ENCODE data around the gene HOXC4. TPM values are rescaled to one million over a fixed set of nuclear protein-coding genes. Genes with fewer than 3 reads are reported as not detected.

The HOXC4 gene
- total RNA-seq, 2 experiments from 2014 or later: not detected

GRCh38 chr12:54045401-54045800, 8.2 kb upstream of the HOXC4 start:
- H3K4me3 Mint-ChIP-seq: no peak overlapping the region
- POLR2A ChIA-PET: no interaction called here
- H3K27me3 Mint-ChIP-seq: peaks cover 67% of the 10 kb centered on the region
- ATAC-seq (no peak), DNase-seq (no peak)
- no peaks in the 10 kb centered on the region for H3K9me3 Mint-ChIP-seq (ENCODE audit: low read depth)
- intact Hi-C loops (cut with DNase I, micrococcal nuclease): loop anchor here in 1 of 2 experiments (5.0 kb wide), 1 partner anchor 38 kb away; the partner anchor contains the start of gene HOXC8
- peaks cover 10% of the 10 kb centered on the region for H3K4me1 Mint-ChIP-seq
- CTCF ChIA-PET: interaction anchor here (0.6 to 1.3 kb wide), 5 partner anchors 11 to 146 kb away, joined by 3 to 5 read pairs (median 4); no protein-coding TSS in a partner anchor
- H3K27ac Mint-ChIP-seq: no peak overlapping the region
- no peaks in the 10 kb centered on the region for H3K36me3 Mint-ChIP-seq (ENCODE audit: low read depth)

DNA sequence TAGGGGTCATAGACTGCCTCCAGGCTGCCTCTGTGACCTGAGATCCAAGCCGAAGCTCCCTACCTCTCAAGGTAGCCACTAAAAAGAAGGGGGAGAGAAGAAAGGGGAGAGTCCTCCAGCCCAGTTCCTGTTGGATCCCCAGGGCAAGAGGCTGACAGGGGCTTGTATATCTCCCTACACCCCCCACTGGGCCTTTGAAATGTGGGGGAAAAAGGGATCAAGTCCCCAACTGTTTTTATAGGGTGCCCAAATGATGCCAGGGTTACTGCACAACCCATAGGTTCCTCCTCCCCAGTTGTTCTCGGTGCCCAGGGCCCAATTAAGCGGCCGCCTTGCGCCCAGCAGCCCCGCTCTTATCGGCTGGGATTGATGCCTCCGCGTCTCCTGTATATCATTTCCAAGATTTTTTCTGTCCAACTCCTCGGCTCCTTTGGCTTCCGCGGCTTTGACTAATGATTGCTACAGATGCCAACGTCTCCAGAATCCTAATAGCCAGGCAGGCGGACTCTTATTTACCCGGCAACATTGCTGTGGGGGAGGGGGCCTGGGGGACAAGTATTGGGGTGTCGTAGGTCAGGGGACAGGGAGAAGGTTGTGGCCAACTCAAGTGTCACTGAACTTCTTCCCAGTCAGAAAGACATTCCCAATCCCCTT, 7.6 kb upstream of the HOXC4 start:
- H3K36me3 Mint-ChIP-seq (ENCODE audit: low read depth): no peaks in the 10 kb centered on the region
- peaks cover 11% of the 10 kb centered on the region for H3K4me1 Mint-ChIP-seq
- no peak overlapping the region for H3K4me3 Mint-ChIP-seq
- intact Hi-C loops (cut with DNase I, micrococcal nuclease): loop anchor here in 1 of 2 experiments (5.0 kb wide), 1 partner anchor 39 kb away; the partner anchor contains the start of gene HOXC8
- no peak for ATAC-seq
- CTCF ChIA-PET: interaction anchor here (0.6 to 0.9 kb wide), 4 partner anchors 14 to 143 kb away, joined by 3 to 5 read pairs (median 4); partner anchors contain the start of gene SMUG1
- POLR2A ChIA-PET: no interaction called here
- no peak overlapping the region for H3K27ac Mint-ChIP-seq
- no peaks in the 10 kb centered on the region for H3K9me3 Mint-ChIP-seq (ENCODE audit: low read depth)
- DNase-seq: no peak
- H3K27me3 Mint-ChIP-seq: peaks cover 69% of the 10 kb centered on the region

DNA sequence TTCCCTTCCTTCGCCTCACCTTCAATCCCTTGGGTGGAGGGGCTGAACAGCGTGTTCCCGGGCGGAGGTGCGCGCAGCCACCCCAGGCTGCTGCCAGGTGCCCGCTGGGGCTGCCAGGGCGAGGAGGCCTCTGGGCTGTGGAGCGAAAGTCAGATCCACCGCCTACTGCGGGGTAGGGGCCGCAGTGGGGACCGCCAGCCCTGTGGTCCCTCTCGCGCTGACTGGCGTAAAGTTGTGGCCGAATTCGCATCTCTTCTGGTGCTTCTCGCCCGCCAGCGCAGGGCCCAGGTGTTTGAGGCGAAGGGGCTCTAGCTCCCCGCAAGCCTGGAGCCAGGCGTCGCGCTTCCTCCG, 6.9 kb upstream of the HOXC4 start:
- intact Hi-C loops (cut with DNase I, micrococcal nuclease): loop anchor here in 1 of 2 experiments (5.0 kb wide), 1 partner anchor 39 kb away; the partner anchor contains the start of gene HOXC8
- peaks cover 12% of the 10 kb centered on the region for H3K4me1 Mint-ChIP-seq

GRCh38 chr12:54047160-54047963, 6.3 kb upstream of the HOXC4 start:
- no peak for DNase-seq
- Mint-ChIP-seq H3K4me3 (no peak overlapping the region), H3K36me3 (ENCODE audit: low read depth) (no peaks in the 10 kb centered on the region), H3K4me1 (peaks cover 15% of the 10 kb centered on the region), H3K27ac (no peak overlapping the region), H3K27me3 (peaks cover 72% of the 10 kb centered on the region), H3K9me3 (ENCODE audit: low read depth) (no peaks in the 10 kb centered on the region)
- CTCF ChIA-PET: interaction anchor here (0.6 to 0.7 kb wide), 2 partner anchors 15 to 56 kb away, joined by 3 read pairs; no protein-coding TSS in a partner anchor
- intact Hi-C loops (cut with DNase I, micrococcal nuclease): loop anchor here in 1 of 2 experiments (5.0 kb wide), 1 partner anchor 40 kb away; the partner anchor contains the start of gene HOXC8
- POLR2A ChIA-PET: no interaction called here
- ATAC-seq: no peak

More for the DNA sequence above, 6.9 kb upstream of the HOXC4 start:
- ATAC-seq (no peak), DNase-seq (no peak)
- H3K4me3 Mint-ChIP-seq: no peak overlapping the region
- H3K27me3 Mint-ChIP-seq: peaks cover 71% of the 10 kb centered on the region
- no peak overlapping the region for H3K27ac Mint-ChIP-seq
- ChIA-PET POLR2A (no interaction called here), CTCF (interaction anchor here (0.6 kb wide), 1 partner anchor 14 kb away, joined by 3 read pairs; no protein-coding TSS in a partner anchor)
- no peaks in the 10 kb centered on the region for H3K36me3 Mint-ChIP-seq (ENCODE audit: low read depth)
- no peaks in the 10 kb centered on the region for H3K9me3 Mint-ChIP-seq (ENCODE audit: low read depth)

GRCh38 chr12:54047964-54048303, 5.7 kb upstream of the HOXC4 start:
- Mint-ChIP-seq H3K4me3 (no peak overlapping the region), H3K27ac (no peak overlapping the region), H3K27me3 (peaks cover 73% of the 10 kb centered on the region), H3K4me1 (peaks cover 18% of the 10 kb centered on the region), H3K9me3 (ENCODE audit: low read depth) (no peaks in the 10 kb centered on the region), H3K36me3 (ENCODE audit: low read depth) (no peaks in the 10 kb centered on the region)
- DNase-seq (no peak), ATAC-seq (no peak)
- intact Hi-C loops (cut with DNase I, micrococcal nuclease): loop anchor here in 1 of 2 experiments (5.0 kb wide), 1 partner anchor 41 kb away; the partner anchor contains the start of gene HOXC8
- CTCF ChIA-PET: interaction anchor here (0.7 to 1.4 kb wide), 2 partner anchors 56 to 153 kb away, joined by 3 to 6 read pairs; no protein-coding TSS in a partner anchor
- POLR2A ChIA-PET: no interaction called here

DNA sequence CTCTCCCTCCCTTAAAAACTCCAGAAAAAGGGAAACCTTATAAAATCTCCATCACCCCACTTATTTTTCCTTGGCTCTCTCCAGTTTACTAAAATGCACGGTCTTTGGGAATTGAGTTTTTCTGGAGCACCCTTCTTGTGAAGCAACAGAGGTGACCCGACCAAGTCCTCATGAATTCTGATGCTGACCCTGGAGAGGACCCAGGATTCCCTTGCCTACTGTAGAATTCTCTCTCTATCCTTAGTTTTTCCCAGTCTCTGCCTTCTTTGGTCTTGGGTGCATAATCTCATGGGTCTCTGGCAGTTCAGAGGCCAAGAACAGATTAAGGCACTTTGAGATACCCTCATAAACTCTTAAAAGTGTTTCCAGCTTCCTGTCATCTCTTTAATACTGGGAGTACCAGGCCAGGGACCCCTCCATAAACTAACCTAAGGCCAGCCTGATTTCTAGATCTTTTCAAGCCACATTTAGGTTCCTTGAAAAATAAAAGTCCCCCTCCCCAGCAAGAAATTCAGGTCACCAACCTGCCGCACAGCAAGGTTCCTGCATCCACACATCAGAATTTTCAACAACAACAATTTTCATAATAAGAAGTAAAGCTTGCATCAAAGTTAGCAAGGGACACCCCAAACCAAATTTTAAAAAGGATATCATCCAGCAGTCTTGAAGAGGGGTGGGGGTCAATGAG, 5.1 kb upstream of the HOXC4 start:
- intact Hi-C loops (cut with DNase I, micrococcal nuclease): loop anchor here in 1 of 2 experiments (5.0 kb wide), 1 partner anchor 41 kb away; the partner anchor contains the start of gene HOXC8
- CTCF ChIA-PET: interaction anchor here (0.7 to 1.4 kb wide), 2 partner anchors 57 to 153 kb away, joined by 3 to 6 read pairs; no protein-coding TSS in a partner anchor
- DNase-seq (no peak), ATAC-seq (no peak)
- H3K36me3 Mint-ChIP-seq (ENCODE audit: low read depth): no peaks in the 10 kb centered on the region
- no peak overlapping the region for H3K27ac Mint-ChIP-seq
- H3K4me1 Mint-ChIP-seq: peaks cover 20% of the 10 kb centered on the region
- H3K4me3 Mint-ChIP-seq: no peak overlapping the region
- H3K9me3 Mint-ChIP-seq (ENCODE audit: low read depth): no peaks in the 10 kb centered on the region
- POLR2A ChIA-PET: no interaction called here
- peaks cover 77% of the 10 kb centered on the region for H3K27me3 Mint-ChIP-seq

- intact Hi-C loops (cut with DNase I, micrococcal nuclease): loop anchor here in 1 of 2 experiments (5.0 kb wide), 1 partner anchor 42 kb away; the partner anchor contains the start of gene HOXC8
- Mint-ChIP-seq H3K27ac (no peak overlapping the region), H3K4me1 (peaks cover 23% of the 10 kb centered on the region), H3K9me3 (ENCODE audit: low read depth) (no peaks in the 10 kb centered on the region), H3K36me3 (ENCODE audit: low read depth) (no peaks in the 10 kb centered on the region), H3K4me3 (no peak overlapping the region), H3K27me3 (peaks cover 79% of the 10 kb centered on the region)
- POLR2A ChIA-PET: no interaction called here
- CTCF ChIA-PET: interaction anchor here (1.4 kb wide), 1 partner anchor 152 kb away, joined by 6 read pairs; no protein-coding TSS in a partner anchor
- DNase-seq (no peak), ATAC-seq (no peak)
Measured at GRCh38 chr12:54049108-54049507, 4.5 kb upstream of the HOXC4 start.

GRCh38 chr12:54050482-54050810, 3.2 kb upstream of the HOXC4 start:
- H3K4me1 Mint-ChIP-seq: peaks cover 26% of the 10 kb centered on the region
- no peak for ATAC-seq
- H3K4me3 Mint-ChIP-seq: no peak overlapping the region
- intact Hi-C loops (cut with DNase I, micrococcal nuclease): loop anchor here (5.0 kb wide), 3 partner anchors 58 to 93 kb away; no protein-coding TSS in a partner anchor
- H3K27me3 Mint-ChIP-seq: peaks cover 80% of the 10 kb centered on the region
- no peak overlapping the region for H3K27ac Mint-ChIP-seq
- H3K36me3 Mint-ChIP-seq (ENCODE audit: low read depth): no peaks in the 10 kb centered on the region
- ChIA-PET POLR2A (interaction anchor here (0.8 kb wide), 1 partner anchor 66 kb away, joined by 3 read pairs; the partner anchor contains the start of gene HOXC10), CTCF (interaction anchor here (1.5 to 1.6 kb wide), 2 partner anchors 18 to 142 kb away, joined by 6 to 7 read pairs; partner anchors contain the start of gene HOXC5)
- H3K9me3 Mint-ChIP-seq (ENCODE audit: low read depth): no peaks in the 10 kb centered on the region
- DNase-seq: no peak

DNA sequence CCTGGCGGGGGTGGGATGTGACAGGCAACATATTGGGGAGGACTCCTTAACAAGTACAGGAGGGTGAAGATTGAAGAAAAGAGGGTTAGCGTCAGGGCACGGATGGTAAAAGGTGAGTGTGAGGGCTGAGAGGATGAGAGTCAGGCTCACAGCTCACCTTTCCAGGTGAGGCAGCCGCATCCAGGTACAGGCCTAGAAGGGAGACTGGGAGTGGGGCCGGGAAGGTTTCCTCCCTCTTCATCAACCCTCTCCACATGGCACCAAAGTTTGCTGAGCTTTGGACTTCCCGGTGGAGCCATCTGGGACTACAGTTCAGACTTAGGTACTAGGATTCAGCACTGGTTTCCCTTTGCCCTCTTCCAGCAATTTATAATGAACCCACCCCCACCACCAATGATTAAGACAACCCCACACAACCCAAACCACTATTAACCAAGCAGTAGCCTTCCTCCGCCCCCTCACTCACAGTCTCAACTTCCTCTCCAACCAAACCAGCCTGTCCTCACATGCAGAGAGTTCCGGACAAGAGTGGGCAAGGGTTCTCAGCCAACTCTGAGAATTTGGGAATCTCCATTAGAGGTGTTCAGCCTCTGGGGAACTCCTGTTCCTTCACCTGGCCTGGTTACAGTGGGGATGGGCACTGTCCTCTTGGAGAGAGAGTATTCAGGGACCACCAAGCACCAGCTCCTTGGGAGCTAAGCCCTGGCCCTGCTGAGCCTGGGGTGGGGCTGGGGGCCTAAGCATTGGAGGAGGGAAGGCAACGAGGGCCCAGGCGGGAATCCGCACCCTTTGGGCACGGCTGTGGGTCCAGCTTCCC, 2.4 kb upstream of the HOXC4 start:
- ChIA-PET POLR2A (interaction anchor here (0.8 kb wide), 1 partner anchor 66 kb away, joined by 3 read pairs; the partner anchor contains the start of gene HOXC10), CTCF (interaction anchor here (1.1 to 1.6 kb wide), 3 partner anchors 18 to 141 kb away, joined by 5 to 7 read pairs (median 6); partner anchors contain the start of gene HOXC5)
- no peak for DNase-seq

GRCh38 chr12:54051874-54052437, 1.7 kb upstream of the HOXC4 start:
- ATAC-seq (no peak), DNase-seq (no peak)
- Mint-ChIP-seq H3K27ac (no peak overlapping the region), H3K36me3 (ENCODE audit: low read depth) (no peaks in the 10 kb centered on the region), H3K4me3 (no peak overlapping the region), H3K4me1 (peaks cover 25% of the 10 kb centered on the region), H3K9me3 (ENCODE audit: low read depth) (no peaks in the 10 kb centered on the region), H3K27me3 (peaks cover 81% of the 10 kb centered on the region)
- intact Hi-C loops (cut with DNase I, micrococcal nuclease): loop anchor here (2.0 to 5.0 kb wide), 5 partner anchors 45 to 95 kb away; no protein-coding TSS in a partner anchor
- POLR2A ChIA-PET: no interaction called here
- CTCF ChIA-PET: interaction anchor here (0.6 to 2.5 kb wide), 10 partner anchors 9 to 149 kb away, joined by 3 to 15 read pairs (median 4); partner anchors contain the start of gene HOXC5

More for the DNA sequence above, 2.4 kb upstream of the HOXC4 start:
- no peak overlapping the region for H3K4me3 Mint-ChIP-seq
- no peaks in the 10 kb centered on the region for H3K36me3 Mint-ChIP-seq (ENCODE audit: low read depth)
- intact Hi-C loops (cut with DNase I, micrococcal nuclease): loop anchor here (5.0 kb wide), 3 partner anchors 59 to 94 kb away; no protein-coding TSS in a partner anchor
- peaks cover 81% of the 10 kb centered on the region for H3K27me3 Mint-ChIP-seq
- peaks cover 26% of the 10 kb centered on the region for H3K4me1 Mint-ChIP-seq
- no peak overlapping the region for H3K27ac Mint-ChIP-seq
- H3K9me3 Mint-ChIP-seq (ENCODE audit: low read depth): no peaks in the 10 kb centered on the region
- no peak for ATAC-seq

Data from activated CD4-positive, alpha-beta T cell treated with anti-CD3 and anti-CD28 coated beads for 36 hours (primary cell).